GM10847 (cell line): ENCODE results near the gene B3GALT4.
A peak's percentile ranks its signal among the peaks of the same experiment; 100 is the strongest.

Source experiments
- POLR2A ChIP-seq: IDR thresholded peaks from 2 replicates; pipeline ENCODE4 v1.6.1; 2011; ENCODE audit not compliant: insufficient read length; ENCODE audit errors: extremely low read depth

The B3GALT4 gene

DNA sequence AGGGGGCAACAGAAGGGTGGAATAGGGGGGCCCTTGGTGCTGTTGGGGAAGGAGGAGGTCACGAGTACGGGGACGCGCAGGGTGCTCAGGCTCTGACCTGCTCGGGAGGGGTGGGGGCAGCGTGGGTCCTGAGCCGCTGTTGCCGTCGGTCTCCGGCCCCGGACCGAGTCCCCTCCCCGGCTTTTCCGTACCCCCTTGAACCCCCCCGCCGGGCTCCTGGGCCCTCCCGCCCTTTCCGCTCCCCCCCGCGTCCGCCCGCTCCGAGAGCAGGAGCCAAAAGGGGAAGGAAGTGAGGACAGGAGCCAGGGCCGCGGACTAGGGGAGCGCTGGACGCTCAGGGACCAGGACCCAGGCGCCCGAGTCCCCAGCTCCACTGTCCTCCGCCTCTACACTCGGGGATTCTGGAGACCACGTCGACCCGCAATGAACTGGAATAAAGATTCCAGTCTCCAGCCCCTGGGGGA is 21.9 kb downstream of the B3GALT4 start, which contains the start of gene RGL2:
TSS of gene RGL2 (minus strand) at position 170 of the 464 bp plus-strand sequence. CDS start 332 bp downstream, outside the sequence.
- no peak for TF ChIP-seq POLR2A

DNA sequence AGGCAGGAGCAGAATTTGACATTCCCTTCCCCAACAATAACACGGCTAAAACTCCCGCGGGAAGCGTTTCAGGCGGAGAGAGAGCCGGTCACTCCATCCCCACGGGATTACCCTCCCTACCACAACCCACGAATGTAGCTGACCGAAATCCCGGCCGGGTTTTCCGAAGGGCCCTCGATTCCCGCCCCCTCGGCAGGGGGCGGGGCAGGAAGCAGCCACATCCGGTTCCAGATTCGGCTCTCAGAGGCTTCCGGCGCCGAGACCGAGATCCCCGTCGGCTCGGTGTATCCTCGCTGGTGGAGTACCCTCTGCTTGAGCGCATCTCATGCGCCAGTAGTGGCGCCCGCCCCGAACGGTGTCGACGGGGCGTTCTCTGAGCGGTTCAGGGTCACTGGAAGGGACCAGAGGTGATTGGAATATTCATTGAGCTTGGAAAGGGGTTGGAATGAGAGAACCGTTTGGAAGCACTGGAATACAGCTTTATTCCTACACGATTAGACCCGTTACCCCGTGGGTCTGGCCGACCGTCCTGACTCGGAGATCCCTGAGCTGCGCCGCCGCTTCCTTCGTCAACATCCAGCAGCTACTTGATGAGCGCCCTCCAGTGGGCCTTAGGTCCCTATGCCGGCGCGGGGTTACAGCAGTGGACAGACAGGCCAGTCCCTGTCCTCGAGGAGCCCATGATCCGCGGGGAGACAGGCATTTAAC is 22.5 kb downstream of the B3GALT4 start:
- TF ChIP-seq POLR2A = peak; percentile 91

DNA sequence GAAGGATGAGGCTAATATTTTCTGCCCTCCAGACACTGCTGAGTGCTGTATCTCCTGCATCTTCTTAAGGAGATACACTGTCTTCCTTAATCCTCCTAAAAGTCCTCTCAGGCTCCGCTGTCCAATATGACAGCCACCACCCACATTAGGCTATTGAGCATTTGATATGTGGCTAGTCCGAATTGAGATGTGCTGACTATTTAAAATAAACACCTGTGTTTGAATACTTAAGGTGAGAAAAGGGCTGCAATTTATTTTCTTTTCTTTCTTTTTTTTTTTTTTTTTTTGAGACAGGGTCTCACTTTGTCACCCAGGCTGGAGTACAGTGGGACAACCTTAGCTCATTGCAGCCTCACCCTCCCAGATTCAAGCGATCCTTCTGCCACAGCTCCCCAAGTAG is 25.0 kb downstream of the B3GALT4 start:
- TF ChIP-seq POLR2A = no peak

DNA sequence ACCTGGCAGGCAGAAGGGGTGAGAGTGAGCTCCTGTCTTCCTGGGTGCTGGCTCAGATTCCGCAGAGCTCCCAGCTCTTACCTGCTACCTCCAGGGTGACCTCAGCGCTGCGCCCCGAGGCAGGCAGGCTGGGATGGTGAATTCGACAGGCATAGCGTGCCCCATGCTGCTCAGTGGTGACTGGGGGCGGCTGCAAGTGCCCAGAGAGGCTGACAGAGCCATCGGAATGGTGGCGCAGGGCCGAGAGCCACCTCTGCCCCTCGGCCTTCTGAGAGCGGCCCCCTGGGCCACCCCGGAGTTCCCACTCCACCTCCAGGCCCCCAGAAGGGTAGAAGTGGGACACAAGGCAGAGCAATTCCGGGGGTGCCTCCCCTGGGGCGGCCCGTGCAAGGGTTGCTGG is 27.3 kb downstream of the B3GALT4 start:
- peak; percentile 8 for TF ChIP-seq POLR2A

DNA sequence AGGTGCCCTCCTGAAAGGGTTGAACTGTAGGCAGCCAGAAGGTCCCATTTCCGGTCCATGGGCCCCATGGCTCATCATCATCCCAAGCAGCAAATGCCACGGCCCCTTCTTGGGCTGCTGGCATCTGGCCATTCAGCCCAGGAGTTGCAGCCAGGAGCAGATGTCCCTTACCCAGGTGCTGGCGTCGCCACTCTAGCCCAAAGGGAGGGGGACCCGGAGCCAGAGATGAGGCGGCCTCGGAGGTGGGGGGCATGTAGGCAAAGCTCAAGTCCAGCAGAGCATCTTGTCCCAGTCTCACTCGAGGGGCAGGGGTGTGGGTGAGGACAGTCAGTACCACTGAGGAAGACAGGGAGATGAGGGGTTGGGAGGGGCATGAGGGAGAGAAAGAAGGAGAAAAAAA is 28.1 kb downstream of the B3GALT4 start:
- no peak for TF ChIP-seq POLR2A

DNA sequence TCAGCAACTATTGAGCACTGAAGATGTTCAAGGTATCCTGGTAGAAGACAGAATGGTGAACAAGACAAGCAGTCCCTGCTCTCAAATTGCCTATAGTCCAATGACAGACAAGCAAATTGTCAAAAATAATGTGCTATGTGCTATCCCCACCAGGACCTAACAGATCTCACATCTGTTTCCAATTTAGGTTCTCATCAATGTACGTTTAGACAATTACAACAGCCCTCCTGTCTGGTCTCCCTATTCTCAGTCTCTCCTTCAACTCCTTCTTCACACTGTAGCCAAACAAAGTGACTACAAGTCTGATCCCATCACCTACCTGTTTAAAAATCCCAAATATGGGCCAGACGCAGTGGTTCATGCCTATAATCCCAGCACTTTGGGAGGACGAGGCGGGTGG is 29.4 kb downstream of the B3GALT4 start:
- TF ChIP-seq POLR2A = no peak

DNA sequence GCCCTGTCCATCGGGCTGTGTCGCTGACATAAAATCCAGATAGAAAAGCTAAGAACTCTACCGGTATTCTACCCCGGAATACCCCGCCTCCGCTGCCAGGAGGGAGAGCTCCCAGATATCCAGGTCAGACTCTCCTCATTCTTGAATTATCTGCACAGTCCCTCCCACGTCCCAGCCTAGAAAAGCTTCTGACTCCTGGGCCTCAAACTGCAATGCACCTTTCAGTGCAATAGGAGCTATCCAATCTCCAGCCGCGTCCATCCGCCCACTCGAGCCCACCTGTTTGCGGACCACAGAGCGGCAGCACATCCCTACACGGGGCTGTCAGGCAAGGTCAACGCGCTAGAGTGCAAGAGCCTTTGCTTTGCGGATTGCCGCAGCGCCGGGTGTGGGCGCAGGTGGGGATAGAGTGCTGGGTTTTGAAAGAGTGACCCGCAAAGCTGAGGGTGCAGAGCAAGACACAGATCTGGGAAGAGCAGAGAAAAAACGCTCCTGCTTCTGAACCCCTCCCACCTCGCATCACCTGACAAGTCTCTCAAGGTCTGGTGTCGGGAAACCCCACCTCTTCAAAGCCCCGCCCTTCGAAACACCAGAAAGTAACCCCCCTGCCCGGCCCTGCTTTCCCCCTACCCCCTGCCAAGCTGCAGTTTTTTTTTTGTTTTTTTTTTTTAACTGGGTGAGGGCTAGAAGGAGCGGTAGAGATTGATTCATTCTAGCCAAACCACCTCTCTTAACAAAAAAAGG is 35.6 kb downstream of the B3GALT4 start:
- no peak for TF ChIP-seq POLR2A

DNA sequence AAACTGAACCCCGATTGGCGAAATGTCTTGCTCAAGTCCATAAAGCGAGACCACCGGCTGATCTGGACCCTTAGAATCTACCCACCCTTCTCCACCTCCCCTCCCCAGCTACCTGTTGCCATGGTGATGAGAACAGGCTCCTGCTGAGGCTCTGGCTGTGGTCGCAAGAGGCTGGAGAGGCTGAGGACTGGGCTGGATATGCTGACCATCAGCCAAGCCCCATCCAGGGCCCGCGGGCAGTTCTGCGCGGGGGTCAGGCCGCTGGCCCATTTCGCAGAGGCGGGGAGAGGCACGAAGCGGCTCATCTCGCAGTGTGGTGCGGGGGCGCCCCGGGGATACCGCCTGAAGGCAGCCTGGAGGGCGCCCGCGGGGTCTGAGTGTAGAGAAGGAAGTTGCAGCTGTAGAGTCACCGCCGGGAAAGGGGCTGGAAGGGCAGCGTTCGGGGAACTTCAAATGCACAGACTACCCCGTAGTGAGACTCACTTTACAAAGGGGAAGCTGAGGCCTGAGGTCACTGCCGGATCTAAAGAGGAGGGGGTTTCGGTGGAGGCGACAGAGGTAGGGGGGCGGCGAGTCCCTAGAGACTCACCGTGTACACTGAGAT is 36.3 kb downstream of the B3GALT4 start:
- no peak for TF ChIP-seq POLR2A

DNA sequence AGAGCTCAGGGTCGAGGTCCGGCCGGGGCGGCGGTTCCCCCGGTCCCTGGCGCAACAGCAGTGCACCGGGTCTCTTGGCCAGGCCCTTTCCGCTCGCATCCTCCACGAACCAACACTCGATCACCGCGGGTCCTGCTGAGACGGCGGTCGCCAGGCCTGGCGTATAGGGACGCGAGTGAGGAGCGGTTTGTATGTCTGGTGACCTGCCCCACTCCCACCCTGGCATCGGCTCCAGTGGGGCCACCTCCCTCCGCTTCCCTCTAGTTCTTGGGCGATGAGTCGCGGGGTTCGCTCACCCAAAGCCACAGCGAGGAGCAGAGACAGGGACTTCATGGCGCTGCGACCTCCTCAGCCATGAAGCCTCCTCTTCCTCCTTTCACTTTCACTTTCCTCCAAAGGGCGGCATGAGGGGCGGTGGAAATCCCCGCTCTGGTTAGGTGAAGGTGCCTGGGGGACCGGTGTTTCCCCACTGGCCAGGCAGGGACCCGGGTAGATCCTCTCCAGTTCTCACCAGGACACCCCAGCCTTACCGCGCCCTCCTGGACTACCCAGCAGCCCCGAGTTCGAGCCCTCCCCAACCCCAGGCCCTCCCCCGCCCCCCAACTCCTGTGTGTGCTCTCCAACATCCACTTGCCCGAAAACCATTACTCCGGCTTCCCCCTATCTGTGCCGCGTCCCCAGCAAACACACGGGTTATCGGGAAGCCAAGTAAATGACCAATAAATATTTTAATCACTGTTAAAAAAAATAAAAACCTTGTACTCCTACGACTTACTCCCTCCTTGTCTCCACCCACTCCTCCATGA is 37.0 kb downstream of the B3GALT4 start, which contains the start of gene TAPBP:
TSS of gene TAPBP (minus strand) at position 370 of the 806 bp plus-strand sequence. CDS start at position 333, 37 bp downstream.
- TF ChIP-seq POLR2A = peak; percentile 73

DNA sequence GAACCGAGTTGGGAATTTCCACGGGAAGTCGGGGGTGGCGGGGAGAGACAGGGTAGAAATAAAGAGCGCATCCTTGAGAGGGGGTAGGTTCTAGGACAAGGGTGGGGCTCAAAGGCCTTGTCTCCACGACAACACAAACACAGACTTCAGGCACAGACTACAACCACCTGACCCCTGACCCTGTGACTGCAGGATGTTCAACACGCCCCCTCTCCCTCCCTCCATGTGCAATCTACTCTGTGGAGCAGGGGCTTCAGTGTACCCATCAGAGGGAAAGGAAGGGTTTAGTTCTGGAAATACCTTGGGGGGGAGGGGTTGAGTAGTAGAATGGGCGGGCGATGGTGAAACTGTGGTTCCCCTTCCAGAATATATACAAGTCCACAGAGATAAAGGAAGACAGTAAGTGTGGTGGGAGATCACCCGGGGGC is 37.6 kb downstream of the B3GALT4 start:
- TF ChIP-seq POLR2A = no peak

DNA sequence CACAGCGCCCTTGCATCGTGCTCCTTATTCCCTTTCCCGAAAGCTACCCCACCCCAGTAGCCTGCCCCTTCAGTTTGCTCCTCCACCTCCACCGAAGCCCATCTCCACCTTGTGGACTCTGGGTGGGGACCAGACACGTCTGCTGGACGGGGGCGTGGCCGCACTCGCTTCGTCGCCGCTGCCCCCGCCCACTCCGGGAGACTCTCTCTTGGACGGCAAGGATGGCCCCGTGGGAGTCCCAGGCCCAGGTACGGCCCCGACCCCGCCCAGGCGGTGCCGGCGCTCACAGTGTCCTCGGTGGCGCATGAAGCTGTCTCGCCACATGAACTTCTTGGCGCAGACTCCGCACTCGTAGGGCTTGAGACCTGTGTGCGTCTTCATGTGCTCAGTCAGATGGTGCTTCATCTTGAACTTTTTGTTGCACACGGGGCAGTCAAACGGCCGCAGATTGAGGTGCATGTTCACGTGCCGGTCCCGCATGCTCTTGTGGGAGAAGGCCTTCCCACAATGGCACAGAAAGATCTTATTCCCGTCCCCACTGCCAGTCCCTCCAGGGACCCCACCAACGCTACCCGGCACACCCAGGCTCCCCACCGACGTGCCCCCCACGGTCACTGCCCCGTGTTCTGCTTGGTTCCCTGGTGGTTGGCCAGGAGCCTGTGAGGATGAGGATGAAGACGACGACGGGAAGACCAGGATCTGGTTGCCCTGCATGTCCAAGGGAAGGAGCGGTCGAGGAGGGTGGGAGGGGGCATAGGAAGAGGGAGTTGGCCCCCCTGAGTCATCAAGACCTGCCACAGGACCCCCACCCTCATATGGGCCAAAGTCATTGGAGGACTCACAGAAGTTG is 38.2 kb downstream of the B3GALT4 start:
- no peak for TF ChIP-seq POLR2A

DNA sequence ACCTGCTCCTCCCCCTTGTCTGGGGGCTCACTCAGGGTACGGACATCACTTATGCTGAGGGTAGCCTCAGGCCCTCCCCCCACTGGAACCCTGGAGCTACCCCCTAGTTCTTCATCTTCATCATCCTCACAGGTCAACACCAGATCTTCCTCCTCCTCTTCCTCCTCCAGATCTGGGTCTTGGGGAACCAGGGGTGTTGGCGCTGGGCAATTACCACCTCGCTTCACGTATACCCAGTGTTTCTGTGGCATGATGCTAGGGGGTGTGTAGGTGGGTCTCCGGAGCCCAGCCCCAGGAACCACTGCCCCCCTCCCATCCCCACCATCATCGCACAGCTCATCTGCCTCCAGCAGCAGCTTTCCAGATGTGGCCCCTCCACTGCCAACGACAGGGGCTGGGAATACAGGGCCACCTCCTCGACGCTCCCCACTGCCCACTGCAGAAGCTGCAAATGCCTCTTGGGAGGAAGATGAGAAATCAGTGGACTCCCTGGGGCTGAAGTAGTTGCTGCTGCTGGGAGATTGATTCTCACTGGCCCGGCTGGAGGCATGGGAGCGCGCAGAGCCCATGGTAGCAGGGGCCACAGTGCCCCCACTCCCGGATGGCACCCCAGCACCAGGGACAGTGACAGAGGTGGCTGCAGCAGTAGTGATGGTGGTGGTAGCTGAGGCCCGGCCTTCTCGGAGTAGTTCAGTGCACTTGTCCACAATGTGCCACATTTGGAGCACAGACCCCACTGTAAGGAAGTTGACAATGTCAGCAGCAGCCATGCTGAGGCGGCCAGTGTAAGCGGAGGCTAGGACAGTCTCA is 39.1 kb downstream of the B3GALT4 start:
- TF ChIP-seq POLR2A = no peak

DNA sequence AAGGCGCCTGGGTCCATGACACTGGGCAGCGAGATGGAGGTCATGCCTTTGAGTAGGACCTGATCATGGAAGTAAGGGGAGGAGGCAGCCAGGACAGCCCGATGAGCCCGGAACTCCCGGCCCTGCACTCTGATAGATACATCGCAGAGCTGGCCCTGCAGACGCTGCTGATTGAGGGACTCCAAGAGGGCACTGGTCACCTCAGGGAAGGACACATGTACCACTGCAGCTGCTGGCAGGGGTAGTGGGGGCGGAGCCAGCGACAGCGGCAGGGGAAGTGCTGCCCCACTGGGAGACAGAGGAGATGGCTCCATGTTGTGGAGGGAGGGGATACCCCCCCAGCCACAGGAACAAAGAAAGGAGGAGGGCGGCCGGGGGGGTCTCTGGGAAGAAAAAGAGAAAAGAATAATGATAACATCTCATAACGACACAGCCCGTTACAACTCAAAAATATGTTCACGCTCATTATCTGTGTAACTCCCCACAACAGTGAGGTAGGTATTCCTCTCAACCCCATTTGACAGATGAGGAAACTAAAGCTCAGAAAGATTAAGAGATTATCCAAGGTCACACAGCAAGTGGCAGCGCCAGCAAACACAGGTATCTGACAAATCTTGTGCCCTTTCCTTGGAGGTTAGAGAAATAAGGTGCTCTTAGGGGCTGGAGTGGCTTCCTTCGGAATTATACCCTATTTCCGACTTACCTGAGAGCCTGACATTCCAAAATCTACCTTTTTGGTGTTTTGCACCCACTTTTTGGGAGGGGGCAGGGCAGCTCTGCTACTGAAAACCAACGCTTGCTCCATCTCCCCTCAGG is 39.9 kb downstream of the B3GALT4 start:
- TF ChIP-seq POLR2A = no peak

DNA sequence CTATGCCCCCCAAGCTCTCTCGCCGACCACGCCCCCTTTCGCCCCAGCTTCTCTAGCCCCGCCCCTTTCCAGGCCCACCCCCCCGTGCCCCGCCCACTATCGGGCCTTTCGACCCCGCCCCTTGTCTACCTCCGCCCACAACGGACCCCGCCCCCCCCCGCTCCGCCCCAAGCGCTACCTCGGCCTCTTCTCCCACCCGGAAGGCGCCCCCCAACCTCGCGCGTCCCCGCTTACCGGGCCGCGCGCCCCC is 40.4 kb downstream of the B3GALT4 start:
- no peak for TF ChIP-seq POLR2A
